GM12878 (cell line): ENCODE measurements around the gene TAAR2. TPM values are rescaled to one million over a fixed set of nuclear protein-coding genes. Genes with fewer than 3 reads are reported as not detected.

Source experiments
- ATAC-seq: fragments of 200-7000 bp; cut with Tn5 transposase; 3 replicates; pipeline ENCODE4 v1.9.1; 2020; ENCODE audit warnings: mild to moderate bottlenecking, moderate library complexity
- BruUV-seq: library from RNA; stranded (reverse); fragments of 400-500 nt; replicated peaks from 2 replicates; lab custom pipeline; 2021; lab: Mats Ljungman, UMichigan
- CTCF ChIA-PET: fragments of 300-600 bp; sonication (Branson Sonifier 250); formaldehyde crosslinking; extraction: SDS; loops from one replicate; lab custom pipeline; 2021; ENCODE audit warnings: inconsistent platforms; lab: Yijun Ruan, JAX
- POLR2A ChIA-PET: fragments of 350-600 bp; formaldehyde crosslinking; extraction: SDS; loops from one replicate; lab custom pipeline; 2021; ENCODE audit warnings: inconsistent platforms; lab: Charles Lee
- RAD21 ChIA-PET: fragments of 300-600 bp; sonication (Branson Sonifier 250); formaldehyde crosslinking; loops from one replicate; lab custom pipeline; 2023; ENCODE audit warnings: antibody characterized with exemption; ENCODE audit not compliant: unreplicated experiment; lab: Charles Lee
- SMC1A ChIA-PET: fragments of 300-600 bp; sonication (Branson Sonifier 250); formaldehyde crosslinking; loops from one replicate; lab custom pipeline; 2023; ENCODE audit not compliant: unreplicated experiment, uncharacterized antibody; lab: Charles Lee
- DNase-seq: peaks from one replicate; pipeline ENCODE4 v3.0.0-alpha.2; 2011; ENCODE audit warnings: low read depth, low spot score
- FAIRE-seq: peaks from 3 replicates; lab custom pipeline; 2011; peaks lifted over from hg19 to GRCh38; lab: Jason Lieb, UNC
- H2AFZ ChIP-seq: 2 replicates; pipeline ENCODE4 v1.6.0; 2011; ENCODE audit warnings: low read depth, low read length, control low read depth; ENCODE audit not compliant: control insufficient read depth
- H3K27ac ChIP-seq: 2 replicates; pipeline ENCODE4 v1.5.1; 2011; ENCODE audit warnings: control low read depth; ENCODE audit not compliant: control insufficient read depth, insufficient read depth
- H3K27me3 ChIP-seq, 2 experiments: replicated peaks in 1 of 2; 2 replicates each; pipeline versions ENCODE4 v1.6.0 to v1.6.1; 2011; ENCODE audit warnings: low read length in 1 of 2; ENCODE audit not compliant: control insufficient read depth in 2 of 2, insufficient read depth in 2 of 2
- H3K36me3 ChIP-seq, 2 experiments: 2 replicates each; pipeline ENCODE4 v1.5.1; 2011; ENCODE audit warnings: low read length in 1 of 2; ENCODE audit not compliant: control insufficient read depth in 2 of 2, insufficient read depth in 2 of 2
- H3K4me1 ChIP-seq: 2 replicates; pipeline ENCODE4 v1.6.1; 2011; ENCODE audit warnings: mild to moderate bottlenecking, low read length, moderate library complexity, mixed read lengths; ENCODE audit not compliant: control insufficient read depth, insufficient read depth
- H3K4me2 ChIP-seq: 2 replicates; pipeline ENCODE4 v1.6.0; 2011; ENCODE audit warnings: control low read depth; ENCODE audit not compliant: control insufficient read depth, insufficient read depth
- H3K4me3 ChIP-seq: fragments of 200-600 bp; sonication (generic); 2 replicates; pipeline ENCODE4 v1.5.1; 2016
- H3K79me2 ChIP-seq: 2 replicates; pipeline ENCODE4 v1.6.0; 2011; ENCODE audit warnings: low read length; ENCODE audit not compliant: control insufficient read depth, insufficient read depth
- H3K9ac ChIP-seq: 2 replicates; pipeline ENCODE4 v1.8.0; 2011; ENCODE audit warnings: low read length, control low read depth, mixed read lengths; ENCODE audit not compliant: control insufficient read depth, insufficient read depth
- H3K9me3 ChIP-seq: replicated peaks from 3 replicates; pipeline ENCODE4 v1.5.1; 2011; ENCODE audit warnings: mild to moderate bottlenecking, low read length; ENCODE audit not compliant: control insufficient read depth, insufficient read depth
- H4K20me1 ChIP-seq: 2 replicates; pipeline ENCODE4 v1.6.0; 2011; ENCODE audit not compliant: control insufficient read depth, insufficient read depth
- CBX3 ChIP-seq: fragments of 200-600 bp; sonication (generic); IDR thresholded peaks from 2 replicates; pipeline ENCODE4 v1.6.1; 2016; ENCODE audit warnings: low read depth, borderline replicate concordance
- ETV6 ChIP-seq, 2 experiments: fragments of 450-650 bp in 1 of 2; IDR thresholded peaks in 1 of 2; conservative IDR thresholded peaks in 1 of 2; 2 replicates each; pipeline ENCODE4 v1.6.1; 2014; ENCODE audit warnings: antibody characterized with exemption in 1 of 2, borderline replicate concordance in 1 of 2, low read depth in 1 of 2, mild to moderate bottlenecking in 1 of 2, moderate library complexity in 1 of 2
- FOS ChIP-seq: IDR thresholded peaks from 3 replicates; pipeline ENCODE4 v1.6.1; 2011; ENCODE audit warnings: borderline replicate concordance; ENCODE audit not compliant: insufficient read length; ENCODE audit errors: extremely low read depth
- HDAC6 ChIP-seq: fragments of 200-600 bp; sonication (generic); IDR thresholded peaks from one replicate; pipeline ENCODE4 v1.8.0; 2017; ENCODE audit warnings: antibody characterized with exemption; ENCODE audit not compliant: unreplicated experiment
- IRF4 ChIP-seq: IDR thresholded peaks from 2 replicates; pipeline ENCODE4 v1.6.1; 2011; ENCODE audit warnings: low read depth, low read length
- IRF5 ChIP-seq: fragments of 450-650 bp; IDR thresholded peaks from 2 replicates; pipeline ENCODE4 v1.6.1; 2017; ENCODE audit warnings: borderline replicate concordance
- JUNB ChIP-seq: IDR thresholded peaks from 2 replicates; pipeline ENCODE4 v1.6.1; 2016; ENCODE audit warnings: antibody characterized with exemption, mild to moderate bottlenecking
- LARP7 ChIP-seq: fragments of 450-650 bp; IDR thresholded peaks from 2 replicates; pipeline ENCODE4 v1.6.1; 2017; ENCODE audit warnings: mild to moderate bottlenecking
- MTA2 ChIP-seq: fragments of 450-650 bp; IDR thresholded peaks from 2 replicates; pipeline ENCODE4 v1.6.1; 2016; ENCODE audit warnings: low read depth, mild to moderate bottlenecking, moderate library complexity
- NFXL1 ChIP-seq: fragments of 450-650 bp; IDR thresholded peaks from 2 replicates; pipeline ENCODE4 v1.6.1; 2017; ENCODE audit warnings: antibody characterized with exemption, mild to moderate bottlenecking, borderline replicate concordance
- PBX3 ChIP-seq: IDR thresholded peaks from 2 replicates; pipeline ENCODE4 v1.6.1; 2011; ENCODE audit warnings: mild to moderate bottlenecking, low read depth, low read length, moderate library complexity; ENCODE audit not compliant: insufficient replicate concordance
- POLR2AphosphoS2 ChIP-seq: IDR thresholded peaks from 2 replicates; pipeline ENCODE4 v1.6.1; 2011; ENCODE audit warnings: low read depth, mild to moderate bottlenecking, low read length, improper control_type of control experiment, moderate library complexity
- POLR2AphosphoS5 ChIP-seq: IDR thresholded peaks from 2 replicates; pipeline ENCODE4 v1.6.1; 2011; ENCODE audit warnings: mild to moderate bottlenecking, low read length, inconsistent platforms
- RELB ChIP-seq: fragments of 450-650 bp; IDR thresholded peaks from 2 replicates; pipeline ENCODE4 v1.6.1; 2017; ENCODE audit warnings: low read depth, mild to moderate bottlenecking, moderate library complexity
- RFX5 ChIP-seq: IDR thresholded peaks from 2 replicates; pipeline ENCODE4 v1.6.1; 2011; ENCODE audit warnings: low read depth, low read length, improper control_type of control experiment
- SREBF1 ChIP-seq: IDR thresholded peaks from 2 replicates; pipeline ENCODE4 v1.6.1; 2012; ENCODE audit warnings: mild to moderate bottlenecking, low read length
- SREBF2 ChIP-seq: IDR thresholded peaks from 2 replicates; pipeline ENCODE4 v1.6.1; 2012; ENCODE audit warnings: mild to moderate bottlenecking, low read length
- SUZ12 ChIP-seq: fragments of 200-600 bp; sonication (generic); IDR thresholded peaks from one replicate; pipeline ENCODE4 v1.6.1; 2018; ENCODE audit warnings: antibody characterized with exemption, mild to moderate bottlenecking; ENCODE audit not compliant: unreplicated experiment
- TAF1 ChIP-seq: IDR thresholded peaks from 2 replicates; pipeline ENCODE4 v1.6.1; 2011; ENCODE audit warnings: mild to moderate bottlenecking, low read depth, low read length, borderline replicate concordance
- ZSCAN29 ChIP-seq: fragments of 450-650 bp; IDR thresholded peaks from 2 replicates; pipeline ENCODE4 v1.6.1; 2017; ENCODE audit warnings: mild to moderate bottlenecking, moderate library complexity
- ZZZ3 ChIP-seq: IDR thresholded peaks from 2 replicates; pipeline ENCODE4 v1.6.1; 2011; ENCODE audit warnings: low read depth; ENCODE audit not compliant: control insufficient read depth, insufficient read length
- WGBS: methylation state at CpG from one replicate; pipeline ENCODE4 v1.1.6; 2016; ENCODE audit warnings: low lambda C conversion rate; ENCODE audit not compliant: insufficient replicate concordance, insufficient coverage; ENCODE audit errors: missing lambda C conversion rate; 5-methylcytosine and 5-hydroxymethylcytosine counted together
- in situ Hi-C: fragments of 300-500 bp; cut with MboI; formaldehyde crosslinking; loops from 9 replicates; pipeline ENCODE4 v1.14.3; 2018; ENCODE audit warnings: mixed read lengths
- intact Hi-C: fragments of 100-400 bp; cut with micrococcal nuclease; formaldehyde crosslinking; loops from one replicate; pipeline ENCODE4 v1.14.2; 2022; ENCODE audit not compliant: unreplicated experiment
- polyA plus RNA-seq, 11 experiments: library from polyadenylated mRNA; depleted of rRNA in 4 of 11; unstranded in 6 of 11; stranded (reverse) in 5 of 11; fragments of >200 nt; fragmentation: Nextera tagmentation in 4 of 11; fragmentation: Illumina TruSeq in 1 of 11; extraction: Ambion mirVana in 4 of 11; extraction: Trizol in 1 of 11; gene quantifications; 1 replicate in 1 of 11; 2 replicates in 10 of 11; pipeline versions ENCODE4 v1.2.1 to v1.2.3, GENCODE V29; 2011 to 2016; ENCODE audit warnings: inconsistent platforms in 2 of 11, missing spikeins in 2 of 11, low read depth in 1 of 11
- total RNA-seq, 4 experiments: library from RNA; depleted of rRNA in 3 of 4; stranded (reverse); fragments of >200 nt in 3 of 4; fragmentation: Illumina TruSeq in 1 of 4; extraction: Trizol in 1 of 4; gene quantifications; 2 replicates each; pipeline versions ENCODE4 v1.2.1 to v1.2.3, GENCODE V29; 2013 to 2021

Gene TAAR2
- total and polyA plus RNA-seq, 10 of the 15 experiments (the other 5 are each of a cell fraction or from before 2014, with no cell fraction given): not detected

- TF ChIP-seq IRF5 (no peak), RFX5 (no peak), MTA2 (no peak), RELB (no peak), IRF4 (no peak), TAF1 (no peak)
- TF ChIP-seq, all 136 proteins: peak for 0
These were observed 31.2 kb downstream of the TAAR2 start (continued) for GRCh38 chr6:132592855-132593254.

DNA sequence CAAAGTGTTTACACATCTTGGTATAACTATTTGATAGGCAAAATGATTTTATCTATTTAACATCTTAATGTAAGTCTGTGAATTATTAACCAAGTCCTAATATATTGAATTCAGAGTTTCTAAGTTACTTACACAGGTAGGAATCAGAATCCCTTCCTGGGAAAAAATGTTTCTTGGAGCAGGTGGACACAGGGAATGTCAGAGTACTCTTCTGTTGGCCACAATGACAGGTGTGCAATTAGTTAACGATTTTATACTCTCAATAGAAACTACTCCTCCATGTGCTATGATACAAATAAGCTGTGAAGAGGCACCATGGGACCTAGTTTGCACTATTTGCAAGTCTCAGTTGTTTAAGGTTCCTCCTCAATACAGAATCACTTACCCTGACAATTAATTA, 33.7 kb downstream of the TAAR2 start:
- BruUV-seq: no TSS peak
- no peaks in the 10 kb centered on the region for H4K20me1 ChIP-seq
- H3K4me3 ChIP-seq: no peak overlapping the region
- no peaks in the 10 kb centered on the region for H3K27me3 ChIP-seq
- intact Hi-C loops: no loop called here
- ChIA-PET RAD21 (no interaction called here), POLR2A (no interaction called here), SMC1A (interaction anchor here (1.0 kb wide), 1 partner anchor 10 kb away, joined by 3 read pairs; no protein-coding TSS in a partner anchor), CTCF (interaction anchor here (1.1 to 1.6 kb wide), 2 partner anchors 7 to 9 kb away, joined by 3 to 5 read pairs; no protein-coding TSS in a partner anchor)
- no peak overlapping the region for H3K4me2 ChIP-seq
- no peak overlapping the region for H2AFZ ChIP-seq
- 0% methylated on average over 1 of the region's 1 CpG for WGBS
- no peak for DNase-seq
- no peaks in the 10 kb centered on the region for H3K4me1 ChIP-seq
- ATAC-seq: no peak
- in situ Hi-C loops: no loop called here
- H3K9ac ChIP-seq: no peak overlapping the region
- no peak for TF ChIP-seq FOS
- no peak for TF ChIP-seq RFX5
- no peak for TF ChIP-seq POLR2AphosphoS5
- no peak for TF ChIP-seq HDAC6
- TF ChIP-seq JUNB: no peak
- TF ChIP-seq ZSCAN29: no peak
- no peak for TF ChIP-seq ETV6 (conservative IDR thresholded peaks at IDR 0.05 in 1 of 2, IDR thresholded peaks at IDR 0.05 in 1 of 2; ENCODE audit: borderline replicate concordance in 1 of 2, low read depth in 1 of 2)
- no peak for TF ChIP-seq NFXL1
- TF ChIP-seq PBX3: no peak
- TF ChIP-seq ZZZ3: no peak
- no peak for TF ChIP-seq SUZ12
- no peak for TF ChIP-seq SREBF2
- TF ChIP-seq LARP7: no peak
- TF ChIP-seq SREBF1: no peak
- no peak for TF ChIP-seq CBX3
- TF ChIP-seq POLR2AphosphoS2: no peak
- no peaks in the 10 kb centered on the region for H3K36me3 ChIP-seq
- no peaks in the 10 kb centered on the region for H3K79me2 ChIP-seq
- FAIRE-seq: no peak
- H3K27ac ChIP-seq: no peak overlapping the region
- no peaks in the 10 kb centered on the region for H3K9me3 ChIP-seq
